Tibial nerve (tissue), 3 donors: ENCODE data around the gene HOMER2.

Experiments used
- CTCF ChIP-seq, 5 experiments: fragments of 200-600 bp in 3 of 5; fragments of 450-650 bp in 2 of 5; sonication (generic) in 3 of 5; IDR thresholded peaks; one replicate each; pipeline ENCODE4 v1.5.1; 2016 to 2019; ENCODE audit warnings: antibody characterized with exemption in 5 of 5, mild to moderate bottlenecking in 3 of 5, moderate library complexity in 2 of 5
- POLR2A ChIP-seq, 2 donors: fragments of 450-650 bp; IDR thresholded peaks; one replicate each; pipeline ENCODE4 v1.6.1; 2017; ENCODE audit warnings: antibody characterized with exemption in 2 of 2, mild to moderate bottlenecking in 2 of 2, moderate library complexity in 2 of 2

- TF ChIP-seq POLR2A (IDR thresholded peaks at IDR 0.05) (no peak), CTCF (IDR thresholded peaks at IDR 0.05) (no peak)
Measured at GRCh38 chr15:82968066-82968465, 15.5 kb upstream of the HOMER2 start.
